Fibroblast of skin of right quadriceps (primary cell): ENCODE results near the gene CKMT1B.
"Not testable (repeated sequence)": the region's sequence is repeated elsewhere in the genome, so short reads cannot be mapped to it uniquely, and the experiment has no call there.

ENCODE experiments used
- DNase-seq: peaks from one replicate; pipeline ENCODE4 v3.0.0-alpha.2; 2013

Gene CKMT1B

GRCh38 chr15:43638464-43639204, 44.8 kb downstream of the CKMT1B start:
- not testable (repeated sequence) for DNase-seq
